Right lobe of liver (tissue), 6 donors: ENCODE data around the gene NRXN3. TPM values are rescaled to one million over a fixed set of nuclear protein-coding genes. Genes with fewer than 3 reads are reported as not detected.

Experiments
- ATAC-seq, 4 donors: fragments of 200-7000 bp; cut with Tn5 transposase; one replicate each; pipeline ENCODE4 v1.9.1; 2020; ENCODE audit warnings: mild to moderate bottlenecking in 4 of 4, moderate library complexity in 4 of 4
- DNase-seq, 3 donors: peaks; one replicate each; pipeline ENCODE4 v3.0.0-alpha.2; 2020
- H3K27ac ChIP-seq, 3 donors: fragments of 200-600 bp; one replicate each; pipeline ENCODE4 v1.8.0; 2022
- H3K27me3 ChIP-seq, 2 donors: fragments of 200-600 bp; one replicate each; pipeline ENCODE4 v1.8.0; 2022
- H3K36me3 ChIP-seq, 4 donors: fragments of 200-600 bp; sonication (generic) in 1 of 4; one replicate each; pipeline versions ENCODE4 v1.5.1 to v1.8.0; 2017 to 2022; ENCODE audit warnings: control low read depth in 1 of 4
- H3K4me1 ChIP-seq, 4 donors: fragments of 200-600 bp; sonication (generic) in 1 of 4; one replicate each; pipeline versions ENCODE4 v1.5.1 to v1.8.0; 2017 to 2022; ENCODE audit warnings: control low read depth in 1 of 4
- H3K4me3 ChIP-seq, 3 donors: fragments of 200-600 bp; one replicate each; pipeline ENCODE4 v1.8.0; 2022
- H3K9me3 ChIP-seq, 4 donors: fragments of 200-600 bp; sonication (generic) in 1 of 4; one replicate each; pipeline versions ENCODE4 v1.5.1 to v1.8.0; 2017 to 2022; ENCODE audit warnings: control low read depth in 1 of 4
- CTCF ChIP-seq, 4 donors: fragments of 200-600 bp in 3 of 4; fragments of 450-650 bp in 1 of 4; IDR thresholded peaks; one replicate each; pipeline versions ENCODE4 v1.5.1 to v1.8.0; 2016 to 2022; ENCODE audit warnings: antibody characterized with exemption in 4 of 4, mild to moderate bottlenecking in 2 of 4
- POLR2A ChIP-seq: fragments of 450-650 bp; IDR thresholded peaks from one replicate; pipeline ENCODE4 v1.6.1; 2017; ENCODE audit warnings: antibody characterized with exemption, mild to moderate bottlenecking
- WGBS: methylation state at CpG from one replicate; pipeline ENCODE4 v1.1.6; 2018; ENCODE audit warnings: low coverage, low lambda C conversion rate; ENCODE audit not compliant: insufficient coverage; ENCODE audit errors: missing lambda C conversion rate; 5-methylcytosine and 5-hydroxymethylcytosine counted together
- intact Hi-C, 2 donors: fragments of 100-400 bp; cut with DNase I; formaldehyde crosslinking; loops; one replicate each; pipeline versions ENCODE4 v1.11.2 to v1.14.1; 2022
- total RNA-seq, 6 experiments: library from RNA; depleted of rRNA in 2 of 6; stranded (reverse); fragments of >200 nt in 2 of 6; fragmentation: NEBNext Ultra II Directional in 3 of 6; extraction: Animal tissue kit (Norgen Biotek cat#: 25700) in 3 of 6; gene quantifications; one replicate each; pipeline versions ENCODE4 v1.1.0 to v1.2.4, GENCODE V29; 2016 to 2023
- donor health status: DM: no; HTN: yes; CAD: no.
- donor health status: DM: no; HTN: no; CAD: no.
- donor health status: DM: no; HTN: no; CAD: no.
- donor health status: DM: no; HTN: yes; CAD: no.
- donor health status: DM: no; HTN: yes; CAD: no.

The NRXN3 gene
- total RNA-seq, 6 experiments from 2014 or later = 0.06 to 0.51 (median 0.23) TPM; not detected in 1

GRCh38 chr14:79118291-79118690, 948.1 kb downstream of the NRXN3 start:
- WGBS = 62% methylated on average over 2 of the region's 2 CpGs
- H3K27me3 ChIP-seq = no peaks in the 10 kb centered on the region
- no peak for DNase-seq
- H3K9me3 ChIP-seq = no peaks in the 10 kb centered on the region
- H3K27ac ChIP-seq = no peak overlapping the region
- no peak overlapping the region for H3K4me3 ChIP-seq
- intact Hi-C loops = no loop called here
- TF ChIP-seq CTCF (IDR thresholded peaks at IDR 0.05) (no peak), POLR2A (no peak)
- ATAC-seq = no peak
- no peaks in the 10 kb centered on the region for H3K4me1 ChIP-seq
- H3K36me3 ChIP-seq = no peaks in the 10 kb centered on the region

- Histone ChIP-seq H3K9me3 (no peaks in the 10 kb centered on the region), H3K27ac (no peak overlapping the region), H3K27me3 (no peaks in the 10 kb centered on the region), H3K36me3 (no peaks in the 10 kb centered on the region), H3K4me1 (no peaks in the 10 kb centered on the region), H3K4me3 (no peak overlapping the region)
- intact Hi-C loops = no loop called here
- no peak for DNase-seq
- ATAC-seq = no peak
- TF ChIP-seq CTCF (IDR thresholded peaks at IDR 0.05) (no peak), POLR2A (no peak)
- WGBS = 40% methylated on average over 3 of the region's 3 CpGs
Measured at GRCh38 chr14:79134361-79134760, 964.2 kb downstream of the NRXN3 start.

- H3K36me3 ChIP-seq = no peaks in the 10 kb centered on the region
- DNase-seq (no peak), ATAC-seq (no peak)
- no peak overlapping the region for H3K4me3 ChIP-seq
- H3K9me3 ChIP-seq = no peaks in the 10 kb centered on the region
- no peaks in the 10 kb centered on the region for H3K4me1 ChIP-seq
- H3K27ac ChIP-seq = no peak overlapping the region
- H3K27me3 ChIP-seq = no peaks in the 10 kb centered on the region
- WGBS = 35% methylated on average over 7 of the region's 7 CpGs
- no peak for TF ChIP-seq POLR2A
- no peak for TF ChIP-seq CTCF (IDR thresholded peaks at IDR 0.05)
- intact Hi-C loops = no loop called here
Measured at GRCh38 chr14:79136071-79137044, 966.2 kb downstream of the NRXN3 start.

- intact Hi-C loops = no loop called here
- Histone ChIP-seq H3K27ac (no peak overlapping the region), H3K4me1 (no peaks in the 10 kb centered on the region), H3K36me3 (no peaks in the 10 kb centered on the region), H3K27me3 (no peaks in the 10 kb centered on the region), H3K4me3 (no peak overlapping the region), H3K9me3 (no peaks in the 10 kb centered on the region)
- TF ChIP-seq POLR2A (no peak), CTCF (IDR thresholded peaks at IDR 0.05) (no peak)
- DNase-seq = no peak
- no peak for ATAC-seq
- 44% methylated on average over 2 of the region's 2 CpGs for WGBS
Measured at GRCh38 chr14:79137045-79137430, 966.9 kb downstream of the NRXN3 start.
